ENCODE results near the gene PSG6.
"Not testable (repeated sequence)": the region's sequence is repeated elsewhere in the genome, so short reads cannot be mapped to it uniquely, and the experiment has no call there.

Gene PSG6

DNA sequence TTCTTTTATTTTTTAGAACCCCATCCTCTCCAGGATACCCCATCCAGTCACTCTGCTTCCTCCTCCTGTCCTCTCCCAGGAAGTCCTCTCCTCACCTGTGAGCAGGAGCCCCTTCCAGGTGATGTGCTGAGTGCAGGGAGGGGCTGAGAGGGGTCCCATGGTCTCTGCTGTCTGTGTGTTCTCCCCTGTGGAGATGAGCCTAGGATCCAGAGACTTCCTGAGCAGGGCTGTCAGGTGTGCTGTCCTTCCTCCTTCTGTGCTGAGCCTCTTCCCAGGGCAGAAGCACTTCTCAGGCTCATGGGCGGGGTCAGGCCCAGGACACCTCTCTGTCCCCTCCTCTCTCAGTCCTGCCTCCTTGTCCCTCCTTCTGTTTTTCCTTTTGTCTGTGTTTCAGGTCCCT is at the start of gene PSG6:
Gene PSG6 (minus strand): TSS at position 261 of the 400 bp plus-strand sequence. CDS start 102 bp downstream, at position 159.
- DNase-seq: not testable (repeated sequence)

DNA sequence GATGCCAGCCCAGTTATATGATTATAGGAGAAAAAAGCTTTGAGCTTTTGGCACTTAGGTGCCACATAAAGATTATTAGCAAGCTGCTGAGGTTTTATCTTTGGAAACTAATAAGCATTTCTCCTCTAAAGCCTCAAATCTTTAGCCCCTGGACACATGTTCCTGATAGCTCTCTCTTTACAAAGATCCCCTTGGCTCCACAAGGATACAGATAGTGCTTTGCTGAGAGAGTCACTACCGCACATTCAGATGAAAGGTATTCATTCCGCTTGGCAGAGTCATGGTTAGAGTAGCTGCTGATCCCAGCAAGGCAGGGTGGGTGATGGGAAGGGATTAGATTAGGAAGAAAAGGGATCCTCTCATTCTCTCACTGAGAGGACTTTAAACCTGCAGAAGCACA is 47.5 kb upstream of the PSG6 start:
- DNase-seq: no peak

DNA sequence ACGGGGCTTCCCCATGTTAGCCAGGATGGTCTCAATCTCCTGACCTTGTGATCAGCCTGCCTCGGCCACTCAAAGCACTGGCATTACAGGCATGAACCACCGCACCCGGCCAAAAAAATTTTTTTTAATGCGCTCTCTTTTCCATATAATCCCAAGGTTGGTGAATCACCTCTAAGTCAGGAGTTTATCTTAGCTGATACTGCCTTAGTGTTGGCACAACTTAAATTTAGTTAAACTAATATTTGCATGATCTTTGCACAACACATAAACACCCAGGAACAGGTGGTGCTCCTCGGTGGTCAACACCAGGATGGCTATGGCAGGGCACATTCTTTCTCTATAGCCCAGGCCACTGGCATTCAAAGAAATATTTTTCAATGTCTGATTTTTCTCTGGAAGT is 43.4 kb upstream of the PSG6 start:
- no peak for DNase-seq

DNA sequence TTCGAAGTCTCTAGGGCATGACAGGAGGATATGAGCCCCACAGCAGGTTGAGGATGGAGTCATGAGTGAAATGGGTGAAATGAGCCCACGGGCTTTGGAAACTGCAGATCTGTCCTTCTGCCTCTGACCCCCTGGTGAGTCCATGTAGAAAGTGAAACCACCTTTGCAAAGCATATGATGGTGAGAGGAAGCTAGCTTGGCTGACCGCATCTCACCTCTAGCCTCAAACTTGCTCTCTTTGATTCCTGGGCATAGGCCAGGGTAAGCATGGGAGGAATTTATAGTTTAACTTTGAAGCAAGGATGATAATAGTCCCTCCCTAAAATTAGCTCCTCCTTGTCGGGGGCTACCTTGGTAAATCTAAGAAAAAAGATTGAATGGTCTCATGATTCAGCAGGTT is 34.4 kb upstream of the PSG6 start:
- DNase-seq: not testable (repeated sequence)

DNA sequence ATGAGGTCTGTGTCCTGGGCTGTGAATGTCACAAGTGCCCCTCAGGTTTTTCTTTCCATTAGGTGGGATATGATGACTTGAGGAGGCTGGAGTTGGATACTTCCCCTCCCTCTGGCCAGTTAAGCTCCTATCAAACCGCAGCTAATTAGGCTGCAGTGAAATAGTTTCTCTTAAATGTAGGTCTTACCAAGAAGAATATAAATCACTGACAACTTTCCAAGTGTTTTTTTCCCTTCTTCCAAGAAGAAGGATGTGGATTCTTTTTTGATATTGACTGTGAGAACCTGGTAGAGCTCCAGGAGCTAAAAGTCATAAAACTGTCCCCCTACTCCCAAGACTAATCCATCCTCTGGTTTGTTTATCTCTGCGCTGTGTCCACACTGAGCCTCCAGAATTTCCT is 33.8 kb upstream of the PSG6 start:
- not testable (repeated sequence) for DNase-seq

DNA sequence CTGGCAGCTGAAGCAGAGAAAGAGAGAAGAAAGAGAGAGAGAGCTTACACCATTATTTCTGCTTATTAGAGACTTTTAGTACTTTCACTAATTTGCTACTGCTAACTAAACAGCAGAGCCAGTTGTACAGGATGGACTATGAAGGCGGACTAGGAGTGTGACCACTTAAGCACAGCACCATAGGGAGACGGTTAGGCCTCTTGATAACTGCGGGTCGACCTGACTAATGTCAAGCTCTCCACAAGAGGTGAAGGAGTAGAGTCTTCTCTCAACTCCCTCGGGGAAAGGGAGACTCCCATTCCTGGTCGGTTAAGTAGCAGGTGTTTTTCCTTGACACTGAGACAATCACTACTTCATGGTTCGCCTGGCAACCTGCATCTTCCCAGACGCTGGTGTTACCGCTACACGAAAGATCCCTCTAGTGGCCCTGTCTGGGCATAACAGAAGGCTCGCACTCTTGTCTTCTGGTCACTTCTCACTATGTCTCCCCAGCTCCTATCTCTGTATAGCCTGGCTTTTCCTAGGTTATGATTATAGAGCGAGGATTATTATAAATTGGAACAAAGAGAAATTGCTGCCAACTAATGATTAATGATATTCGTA is 24.6 kb upstream of the PSG6 start:
- no peak for DNase-seq

DNA sequence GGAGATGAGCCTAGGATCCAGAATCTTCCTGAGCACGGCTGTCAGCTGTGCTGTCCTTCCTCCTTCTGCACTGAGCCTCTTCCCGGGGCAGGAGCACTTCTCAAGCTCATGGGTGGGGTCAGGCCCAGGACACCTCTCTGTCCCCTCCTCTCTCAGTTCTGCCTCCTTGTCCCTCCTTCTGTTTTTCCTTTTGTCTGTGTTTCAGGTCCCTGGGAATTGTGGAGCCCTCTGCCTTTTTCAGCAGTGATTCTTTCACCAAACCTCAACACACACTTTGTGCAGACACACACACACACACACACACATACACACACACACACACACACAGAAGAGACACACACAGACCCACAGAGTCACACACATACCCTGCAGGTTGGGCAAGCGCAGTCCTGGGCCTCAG is 19.4 kb upstream of the PSG6 start, which contains the start of gene PSG7:
Gene PSG7 (minus strand): TSS at position 101 of the 400 bp plus-strand sequence. CDS start 131 bp downstream, outside the sequence.
- not testable (repeated sequence) for DNase-seq

DNA sequence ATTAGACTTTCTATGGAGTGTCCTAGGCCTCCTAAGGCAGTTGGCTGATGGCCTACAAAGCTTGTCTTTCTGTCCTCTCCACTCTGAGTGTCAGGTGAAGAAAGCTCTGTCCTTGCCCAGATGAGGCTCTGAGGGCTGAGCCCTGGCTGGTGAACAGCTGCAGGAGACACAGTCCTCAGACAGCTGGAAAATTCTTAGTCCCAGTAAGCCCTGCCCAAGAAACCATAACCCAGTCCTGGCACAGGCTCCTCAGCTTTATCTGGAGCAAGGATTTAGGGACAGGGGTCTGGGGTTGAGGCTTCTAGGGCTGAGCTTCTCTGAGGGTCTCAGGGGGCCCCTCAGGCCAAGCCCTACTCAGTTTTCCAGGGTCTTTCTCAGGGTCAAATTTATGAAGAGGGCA is 17.0 kb upstream of the PSG6 start:
- not testable (repeated sequence) for DNase-seq

DNA sequence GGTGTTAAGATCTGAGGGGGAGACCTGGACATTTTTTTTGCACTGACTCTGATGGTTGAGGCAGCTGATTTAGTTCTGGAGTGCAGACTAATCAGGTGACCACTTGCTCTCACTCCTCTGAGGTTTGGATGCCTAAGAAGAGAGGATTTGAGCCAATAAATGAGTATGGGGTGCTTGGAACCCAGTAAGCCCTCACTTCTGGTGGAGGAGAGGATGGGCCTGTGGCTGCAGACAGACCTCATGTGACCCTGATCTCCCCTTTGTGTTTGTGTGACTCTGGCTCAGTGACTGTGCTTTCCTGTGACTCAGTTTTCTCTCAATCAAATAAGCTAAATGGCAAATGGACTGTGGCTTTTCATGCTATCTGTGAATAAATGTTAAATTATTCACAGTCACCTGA is 16.5 kb upstream of the PSG6 start:
- DNase-seq: not testable (repeated sequence)

DNA sequence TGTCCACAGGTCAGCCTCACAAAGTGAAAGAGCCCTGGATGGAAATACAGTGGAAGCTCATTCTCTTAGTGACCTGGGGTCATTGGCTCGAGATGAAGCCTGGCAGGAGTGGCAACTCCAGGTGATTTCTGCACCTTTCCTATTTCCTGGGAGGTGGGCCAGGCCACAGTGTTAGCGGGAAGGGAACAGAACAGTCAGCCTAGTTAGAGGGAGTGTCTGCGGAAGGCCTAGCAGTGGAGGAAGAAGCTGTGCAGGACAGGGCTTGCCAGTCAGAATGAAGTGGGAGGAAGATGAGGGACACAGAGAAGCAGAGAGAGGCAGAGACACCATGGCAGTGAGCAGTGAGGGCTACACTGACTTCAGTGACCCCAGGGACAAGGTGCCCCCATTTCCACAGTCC is 15.7 kb upstream of the PSG6 start:
- not testable (repeated sequence) for DNase-seq

DNA sequence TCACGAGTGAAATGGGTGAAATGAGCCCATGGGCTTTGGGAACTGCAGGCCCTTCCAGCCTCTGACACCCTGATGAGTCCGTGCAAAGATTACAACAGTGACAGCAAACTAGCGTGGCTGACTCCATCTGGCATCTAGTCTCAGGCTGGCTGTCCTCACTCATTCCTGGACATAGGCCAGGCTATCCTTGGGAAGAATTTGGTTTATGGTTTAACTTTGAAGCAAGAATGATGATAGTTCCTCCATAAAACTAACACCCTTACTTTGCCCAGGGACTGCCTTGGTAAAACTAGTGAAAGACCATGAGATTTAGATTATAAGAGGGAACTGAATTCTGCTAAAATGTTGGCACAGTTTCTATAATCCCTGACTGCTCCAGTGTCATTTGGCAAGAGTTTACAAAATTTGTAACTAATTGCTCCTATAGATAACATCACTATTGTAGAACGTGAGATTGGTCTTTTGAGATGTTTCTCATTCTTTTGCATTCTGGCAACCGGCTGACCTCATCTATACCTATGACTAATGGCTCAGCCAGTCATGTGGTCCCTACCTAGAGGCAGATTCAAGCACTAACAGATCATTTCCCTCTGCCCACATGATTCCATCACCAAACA is 14.9 kb upstream of the PSG6 start:
- not testable (repeated sequence) for DNase-seq

DNA sequence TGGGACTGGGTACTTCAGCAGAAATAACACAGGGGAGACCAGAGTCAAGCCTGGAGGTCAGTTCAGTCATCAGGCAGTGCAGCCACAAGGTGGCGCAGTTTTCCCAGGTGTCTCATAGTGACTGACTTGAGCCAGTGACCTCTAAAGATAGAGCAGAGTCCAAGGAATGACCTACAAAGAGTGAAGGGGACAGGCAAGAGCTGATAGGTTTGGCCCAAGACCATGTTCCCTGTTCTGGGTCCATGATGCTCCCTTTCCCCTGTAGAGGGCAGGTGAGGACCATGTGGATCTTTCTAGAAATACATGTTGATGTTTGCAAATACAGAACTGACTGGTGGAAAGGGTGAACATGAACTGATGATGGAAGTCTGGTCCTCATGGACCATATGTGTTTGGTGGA is 12.5 kb upstream of the PSG6 start:
- DNase-seq: not testable (repeated sequence)

DNA sequence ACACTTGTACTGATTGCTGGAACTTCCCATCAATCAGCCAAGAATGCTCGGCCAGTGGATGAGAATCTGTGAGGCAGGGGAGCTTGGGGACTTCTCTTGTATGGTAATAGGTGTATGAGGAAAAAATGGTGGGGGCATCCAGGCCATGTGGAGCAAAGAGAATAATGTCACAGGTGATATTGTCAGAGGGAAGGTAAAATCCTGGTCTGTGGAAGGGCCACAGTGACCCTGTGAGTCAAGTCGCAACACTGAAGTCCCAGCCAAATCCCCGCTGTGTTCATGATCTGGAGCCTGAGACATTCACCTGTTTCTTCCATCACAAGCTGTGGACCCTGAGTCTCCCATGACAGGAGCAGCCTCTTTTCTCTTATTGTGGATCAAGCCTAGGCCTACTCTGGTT is 11.2 kb upstream of the PSG6 start:
- DNase-seq: no peak

DNA sequence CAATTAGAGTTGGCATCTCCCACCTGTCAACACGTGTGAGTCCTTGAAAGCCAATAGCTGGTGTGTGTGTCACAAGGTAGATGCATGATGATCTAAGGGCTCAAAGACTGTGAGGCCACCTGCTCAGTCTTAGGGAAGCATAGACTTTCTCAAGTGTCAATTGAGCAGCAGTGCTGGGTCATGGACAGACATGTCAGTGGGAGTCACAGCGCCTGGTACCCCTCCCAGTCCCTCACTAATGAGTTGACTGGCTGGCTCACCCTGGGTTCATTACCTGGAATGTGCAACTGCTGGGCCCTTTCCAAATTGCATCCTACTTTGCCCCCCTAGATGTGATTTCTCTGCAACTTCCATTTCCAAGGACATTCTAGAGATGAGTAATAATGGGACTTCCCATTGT is 9.1 kb upstream of the PSG6 start:
- no peak for DNase-seq

DNA sequence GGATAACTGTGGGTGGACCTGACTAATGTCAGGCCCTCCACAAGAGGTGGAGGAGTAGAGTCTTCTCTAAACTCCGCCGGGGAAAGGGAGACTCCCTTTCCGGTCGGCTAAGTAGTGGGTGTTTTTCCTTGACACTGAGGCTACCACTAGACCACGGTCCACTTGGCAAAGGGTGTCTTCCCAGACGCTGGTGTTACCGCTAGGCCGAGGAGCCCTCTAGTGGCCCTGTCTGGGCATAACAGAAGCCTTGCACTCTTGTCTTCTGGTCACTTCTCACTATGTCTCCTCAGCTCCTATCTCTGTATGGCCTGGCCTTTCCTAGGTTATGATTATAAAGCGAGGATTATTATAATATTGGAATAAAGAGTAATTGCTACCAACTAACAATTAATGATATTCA is 5.4 kb upstream of the PSG6 start:
- not testable (repeated sequence) for DNase-seq

DNA sequence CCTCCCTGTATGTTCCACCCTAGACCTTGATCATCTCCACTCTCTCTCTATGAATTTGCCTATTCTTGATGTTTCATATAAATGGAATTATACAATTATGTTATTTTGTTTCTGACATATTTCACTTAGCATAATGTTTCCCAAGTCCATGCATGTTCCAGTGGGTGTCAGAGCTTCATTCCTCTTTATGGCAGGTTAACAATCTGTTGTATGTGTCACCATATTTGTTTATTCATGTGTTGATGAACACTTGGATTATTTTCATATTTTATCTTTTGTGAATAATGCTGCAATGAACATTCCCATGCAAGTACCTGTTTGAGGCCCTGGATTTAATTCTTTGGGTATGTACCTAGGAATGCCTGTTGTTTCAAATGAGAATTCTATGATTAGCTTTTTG is 3.3 kb upstream of the PSG6 start:
- not testable (repeated sequence) for DNase-seq

DNA sequence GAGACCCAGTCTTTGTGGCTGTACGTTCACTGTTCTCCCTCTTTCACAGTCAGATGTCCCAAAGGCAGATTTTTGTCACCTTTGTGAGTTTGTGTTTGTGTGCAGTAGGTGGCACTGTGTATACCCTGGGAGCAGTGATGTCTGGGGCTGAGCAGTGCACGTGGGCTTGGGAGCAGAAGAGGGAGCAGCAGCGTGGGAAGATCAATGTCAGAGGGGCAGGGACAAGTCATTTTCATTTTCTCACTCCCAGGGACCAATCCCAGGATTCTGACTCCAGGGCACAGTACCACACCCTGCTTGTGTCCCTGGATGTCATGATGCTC is 2.0 kb upstream of the PSG6 start:
- DNase-seq: no peak

DNA sequence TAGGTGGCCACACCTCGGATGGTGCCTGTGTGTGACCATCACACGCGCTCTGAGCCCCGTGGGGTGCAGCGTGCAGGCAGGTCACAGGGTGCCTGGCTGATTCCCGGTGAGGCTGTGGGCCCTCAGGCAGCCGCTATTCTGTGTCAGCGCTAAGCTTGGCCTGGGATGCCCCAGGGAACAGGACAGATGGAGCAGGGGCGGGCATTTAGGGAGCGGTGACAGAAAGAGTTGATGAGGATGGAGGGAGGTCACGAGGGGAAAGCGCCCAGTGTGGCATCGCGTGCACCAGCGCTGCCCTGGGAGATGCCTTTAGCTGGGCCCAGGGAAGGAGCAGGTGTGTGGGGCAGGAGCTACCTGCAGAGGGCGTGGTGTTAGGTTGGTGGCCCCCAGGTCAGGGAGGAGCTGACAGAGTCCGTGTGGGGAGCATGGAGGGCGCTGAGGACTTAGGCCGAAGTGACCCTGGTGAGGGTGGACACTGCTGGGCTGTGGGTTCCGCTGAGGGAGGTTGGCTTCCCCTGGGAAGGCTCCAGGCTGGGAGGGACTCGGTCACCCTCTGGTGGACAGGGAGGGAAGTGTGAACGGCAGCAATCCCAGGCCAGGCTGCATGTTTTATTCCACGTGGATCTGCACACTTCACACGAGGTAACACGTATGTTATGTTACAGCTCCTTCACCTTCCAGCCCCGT is 1.5 kb upstream of the PSG6 start:
- DNase-seq: not testable (repeated sequence)

DNA sequence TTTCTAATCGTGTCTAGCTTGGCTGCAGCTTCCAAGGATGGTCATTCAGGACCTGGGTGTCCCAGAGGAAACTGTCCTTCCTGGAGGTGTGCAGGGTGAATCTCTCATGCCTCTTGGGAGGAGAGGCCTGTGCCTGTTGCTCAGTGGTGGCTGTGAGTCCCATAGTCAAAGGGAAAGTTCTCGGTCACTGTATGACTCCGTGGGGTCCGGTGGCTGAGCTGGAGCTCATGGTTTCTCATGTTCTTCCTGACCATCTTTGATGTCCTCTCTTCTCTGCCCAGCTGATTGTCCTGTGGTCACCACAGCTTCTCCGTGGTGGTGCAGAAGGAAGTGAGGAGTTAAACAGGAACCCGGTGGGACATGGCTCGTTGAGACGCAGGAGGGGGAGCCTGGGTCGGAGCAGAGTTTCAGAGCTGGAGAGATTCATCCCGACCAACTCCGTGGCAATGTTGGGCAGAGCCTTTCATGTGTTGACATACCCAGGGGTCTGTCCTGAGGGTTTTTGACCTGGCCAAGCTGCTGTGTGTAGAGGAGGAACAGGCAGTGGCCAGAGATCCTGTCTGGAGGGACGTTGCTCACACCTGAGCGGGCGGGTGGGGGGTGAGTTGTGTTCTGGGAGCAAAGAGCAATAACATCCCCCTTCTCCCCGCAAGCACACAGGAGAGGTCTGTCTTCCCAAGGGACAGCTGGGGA is 829 bp upstream of the PSG6 start:
- not testable (repeated sequence) for DNase-seq

DNA sequence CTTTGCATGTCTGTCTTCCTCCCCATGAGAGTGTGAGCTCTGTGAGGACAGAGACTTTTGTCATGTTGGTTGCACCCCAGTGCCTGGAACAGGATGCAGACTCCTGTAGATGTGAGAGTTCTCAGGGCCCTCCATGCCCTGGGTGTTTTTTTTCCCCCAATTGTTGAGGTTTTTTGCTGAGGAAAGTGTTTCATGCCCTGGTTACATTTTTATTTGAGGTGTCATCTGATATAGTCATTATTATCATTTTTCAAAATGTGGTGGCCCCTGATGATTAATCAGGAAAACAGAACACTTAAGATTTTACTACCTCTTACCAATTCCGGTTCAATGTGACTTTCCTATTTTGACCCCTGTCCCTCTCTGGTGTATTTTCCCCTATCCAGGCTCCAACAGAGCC is 763 bp downstream of the PSG6 start:
- not testable (repeated sequence) for DNase-seq

DNA sequence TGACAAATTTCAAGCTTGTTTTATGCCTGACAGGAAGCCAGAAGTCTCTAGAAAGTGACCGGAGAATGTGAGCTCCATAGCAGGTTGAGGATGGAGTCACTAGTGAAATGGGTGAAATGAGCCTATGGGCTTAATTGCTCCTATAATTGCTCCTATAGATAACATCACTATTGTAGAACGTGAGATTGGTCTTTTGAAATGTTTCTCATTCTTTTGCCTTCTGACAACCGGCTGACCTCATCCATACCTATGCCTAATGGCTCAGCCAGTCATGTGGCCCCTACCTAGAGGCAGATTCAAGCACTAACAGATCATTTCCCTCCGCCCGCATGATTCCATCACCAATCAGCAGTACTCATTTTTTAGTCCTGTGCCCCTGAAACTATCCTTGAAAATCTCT is 4.2 kb downstream of the PSG6 start:
- not testable (repeated sequence) for DNase-seq

DNA sequence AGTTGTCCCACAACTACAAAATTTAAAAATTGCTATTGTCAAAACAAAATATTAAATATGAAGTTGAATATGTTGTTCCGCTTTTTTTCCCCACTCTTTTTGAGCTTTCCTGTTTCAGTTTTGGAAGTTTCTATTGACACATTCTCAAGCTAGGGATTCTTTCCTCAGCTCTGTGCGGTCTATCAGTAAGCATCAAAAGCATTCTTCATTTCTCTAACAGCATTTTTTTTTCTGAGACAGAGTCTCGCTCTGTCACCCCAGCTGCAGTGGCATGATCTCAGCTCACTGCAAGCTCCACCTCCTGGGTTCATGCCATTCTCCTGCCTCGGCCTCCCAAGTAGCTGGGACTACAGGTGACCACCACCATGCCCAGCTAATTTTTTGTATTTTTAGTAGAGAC is 4.8 kb downstream of the PSG6 start:
- not testable (repeated sequence) for DNase-seq

DNA sequence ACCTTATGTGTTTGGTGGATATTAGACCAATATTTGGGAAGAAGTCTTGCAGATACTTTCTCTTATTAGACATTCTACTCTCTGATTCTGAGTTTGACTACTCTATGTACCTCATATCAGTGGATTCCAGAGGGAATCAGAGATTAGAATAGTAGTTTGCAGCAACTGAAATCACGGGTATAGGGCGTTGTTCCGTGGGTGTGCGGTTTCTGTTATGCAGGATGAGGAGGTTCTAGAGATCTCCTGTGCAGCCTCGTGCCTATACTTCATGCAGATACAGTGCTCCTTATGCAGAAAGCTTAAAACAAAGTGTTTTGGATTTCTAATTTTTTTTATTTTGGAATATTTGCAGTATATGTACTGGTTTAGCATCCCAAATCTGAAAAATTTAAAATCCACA is 6.0 kb downstream of the PSG6 start:
- not testable (repeated sequence) for DNase-seq

DNA sequence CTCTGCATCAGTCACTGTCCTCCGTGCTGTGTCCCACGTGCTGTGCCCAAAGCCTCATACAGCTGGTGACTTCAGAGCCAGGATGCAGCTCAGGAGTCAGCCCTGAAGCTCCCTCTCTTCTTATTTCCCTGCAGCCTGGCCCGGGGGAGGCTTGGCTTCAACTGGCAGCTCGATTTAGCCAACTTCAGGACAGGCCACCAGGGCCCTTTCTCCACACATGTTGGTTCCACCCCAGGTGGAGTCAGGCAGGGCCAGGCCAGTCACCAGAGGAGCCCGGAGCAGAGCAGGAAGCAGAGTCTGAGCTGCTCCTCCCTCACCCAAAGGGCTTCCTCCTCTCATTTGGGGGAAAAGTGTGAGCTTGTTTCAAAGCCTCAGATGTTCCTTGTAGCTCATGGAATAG is 11.5 kb downstream of the PSG6 start:
- not testable (repeated sequence) for DNase-seq

All from GOT3 (cell line).